ENCODE data around the gene ACSL5.

- TF ChIP-seq POLR2A (IDR thresholded peaks at IDR 0.05), result no peak
- no peak for TF ChIP-seq CTCF (IDR thresholded peaks at IDR 0.05)
Measured at GRCh38 chr10:112442063-112442462, 68.1 kb downstream of the ACSL5 start.

Measured in lower leg skin (tissue), 3 donors.